Measurements from ENCODE around the gene SIGLEC5.

Gene SIGLEC5

GRCh38 chr19:51615991-51616390 is 14.2 kb downstream of the SIGLEC5 start:
- H3K9me3 ChIP-seq (ENCODE audit: control insufficient read depth, low read length), result no peaks in the 10 kb centered on the region
- H3K79me2 ChIP-seq, result no peaks in the 10 kb centered on the region

GRCh38 chr19:51614789-51615188 is 15.4 kb downstream of the SIGLEC5 start:
- Histone ChIP-seq H3K27ac (no peak overlapping the region), H3K9ac (no peak overlapping the region), H2AFZ (no peak overlapping the region), H3K4me2 (ENCODE audit: low read length) (no peak overlapping the region), H3K4me3 (ENCODE audit: low read depth, low read length) (no peak overlapping the region), H3K36me3 (ENCODE audit: control insufficient read depth, insufficient read depth, low read length) (no peaks in the 10 kb centered on the region), H3K79me2 (no peaks in the 10 kb centered on the region), H3K4me1 (peaks cover 20% of the 10 kb centered on the region), H3K27me3 (ENCODE audit: control insufficient read depth, insufficient read depth, low read length) (no peaks in the 10 kb centered on the region), H3K9me3 (ENCODE audit: control insufficient read depth, low read length) (no peaks in the 10 kb centered on the region)
- no peak for TF ChIP-seq CTCF (IDR thresholded peaks at IDR 0.05)

More at GRCh38 chr19:51615991-51616390, 14.2 kb downstream of the SIGLEC5 start:
- Histone ChIP-seq H2AFZ (no peak overlapping the region), H3K4me1 (peaks cover 15% of the 10 kb centered on the region), H3K9ac (no peak overlapping the region), H3K4me3 (ENCODE audit: low read depth, low read length) (no peak overlapping the region), H3K27ac (peak overlapping the region; percentile 63), H3K4me2 (ENCODE audit: low read length) (no peak overlapping the region), H3K36me3 (ENCODE audit: control insufficient read depth, insufficient read depth, low read length) (no peaks in the 10 kb centered on the region), H3K27me3 (ENCODE audit: control insufficient read depth, insufficient read depth, low read length) (no peaks in the 10 kb centered on the region)
- TF ChIP-seq CTCF (IDR thresholded peaks at IDR 0.05), result no peak

- no peak overlapping the region for H3K9ac ChIP-seq
- peaks cover 47% of the 10 kb centered on the region for H3K4me1 ChIP-seq
- H3K36me3 ChIP-seq (ENCODE audit: control insufficient read depth, insufficient read depth, low read length), result no peaks in the 10 kb centered on the region
- no peaks in the 10 kb centered on the region for H3K9me3 ChIP-seq (ENCODE audit: control insufficient read depth, low read length)
- no peaks in the 10 kb centered on the region for H3K79me2 ChIP-seq
- H3K4me2 ChIP-seq (ENCODE audit: low read length), result no peak overlapping the region
- H3K27ac ChIP-seq, result peak overlapping the region; percentile 99
- no peak overlapping the region for H3K4me3 ChIP-seq (ENCODE audit: low read depth, low read length)
- H3K27me3 ChIP-seq (ENCODE audit: control insufficient read depth, insufficient read depth, low read length), result no peaks in the 10 kb centered on the region
- H2AFZ ChIP-seq, result no peak overlapping the region
- TF ChIP-seq CTCF (IDR thresholded peaks at IDR 0.05), result no peak
These were observed 19.6 kb downstream of the SIGLEC5 start for GRCh38 chr19:51610576-51610975.

- no peaks in the 10 kb centered on the region for H3K9me3 ChIP-seq (ENCODE audit: control insufficient read depth, low read length)
- H2AFZ ChIP-seq, result peak overlapping the region; percentile 65
- no peaks in the 10 kb centered on the region for H3K36me3 ChIP-seq (ENCODE audit: control insufficient read depth, insufficient read depth, low read length)
- H3K79me2 ChIP-seq, result no peaks in the 10 kb centered on the region
- peak overlapping the region; percentile 99 for H3K27ac ChIP-seq
- H3K9ac ChIP-seq, result peak overlapping the region; percentile 34
- no peak overlapping the region for H3K4me3 ChIP-seq (ENCODE audit: low read depth, low read length)
- H3K4me1 ChIP-seq, result peaks cover 55% of the 10 kb centered on the region
- no peaks in the 10 kb centered on the region for H3K27me3 ChIP-seq (ENCODE audit: control insufficient read depth, insufficient read depth, low read length)
- H3K4me2 ChIP-seq (ENCODE audit: low read length), result peak overlapping the region; percentile 47
- TF ChIP-seq CTCF (IDR thresholded peaks at IDR 0.05), result peak; percentile 59
These were observed 22.2 kb downstream of the SIGLEC5 start for GRCh38 chr19:51607920-51608562.

- no peak overlapping the region for H3K4me3 ChIP-seq (ENCODE audit: low read depth, low read length)
- H3K27me3 ChIP-seq (ENCODE audit: control insufficient read depth, insufficient read depth, low read length), result no peaks in the 10 kb centered on the region
- no peak for TF ChIP-seq CTCF (IDR thresholded peaks at IDR 0.05)
- peaks cover 5% of the 10 kb centered on the region for H3K79me2 ChIP-seq
- H3K27ac ChIP-seq, result peak overlapping the region; percentile 99
- peak overlapping the region; percentile 65 for H2AFZ ChIP-seq
- peak overlapping the region; percentile 39 for H3K9ac ChIP-seq
- H3K9me3 ChIP-seq (ENCODE audit: control insufficient read depth, low read length), result no peaks in the 10 kb centered on the region
- H3K4me2 ChIP-seq (ENCODE audit: low read length), result no peak overlapping the region
- H3K4me1 ChIP-seq, result peaks cover 57% of the 10 kb centered on the region
- H3K36me3 ChIP-seq (ENCODE audit: control insufficient read depth, insufficient read depth, low read length), result no peaks in the 10 kb centered on the region
These were observed 23.1 kb downstream of the SIGLEC5 start for GRCh38 chr19:51607077-51607476.
